HG03342 (cell line): ENCODE results near the gene PTPN11.
"Not testable (repeated sequence)": the region's sequence is repeated elsewhere in the genome, so short reads cannot be mapped to it uniquely, and the experiment has no call there.

Experiments used
- ATAC-seq: cut with Tn5 transposase; IDR thresholded peaks from one replicate; pipeline ENCODE4 v1.9.1; 2021; ENCODE audit warnings: mild to moderate bottlenecking, moderate library complexity; ENCODE audit not compliant: unreplicated experiment

Gene PTPN11

GRCh38 chr12:112418608-112419296 is at the start of gene PTPN11:
PTPN11 (plus strand) TSS chr12:112418947; CDS start chr12:112419112, 165 bp downstream.
- peak; percentile 69 for ATAC-seq

DNA sequence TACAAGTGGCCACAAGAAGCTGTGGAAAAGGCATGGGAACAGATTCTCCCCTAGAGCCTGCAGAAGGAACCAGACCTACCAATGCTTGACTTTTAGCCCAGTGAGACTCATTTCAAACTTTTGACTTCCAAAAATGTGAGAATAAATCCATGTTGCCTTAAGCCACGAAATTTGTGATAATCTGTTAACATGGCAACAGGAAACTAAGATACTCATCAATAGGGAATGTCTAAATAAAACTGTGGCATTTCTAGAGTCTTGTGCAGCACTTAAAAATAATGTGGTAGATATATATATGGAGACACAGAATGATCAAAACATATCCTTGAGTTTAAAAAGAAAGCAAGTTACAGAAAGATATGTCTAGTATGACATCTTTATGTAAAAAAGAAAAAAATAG is 48.5 kb upstream of the PTPN11 start:
- ATAC-seq: no peak

DNA sequence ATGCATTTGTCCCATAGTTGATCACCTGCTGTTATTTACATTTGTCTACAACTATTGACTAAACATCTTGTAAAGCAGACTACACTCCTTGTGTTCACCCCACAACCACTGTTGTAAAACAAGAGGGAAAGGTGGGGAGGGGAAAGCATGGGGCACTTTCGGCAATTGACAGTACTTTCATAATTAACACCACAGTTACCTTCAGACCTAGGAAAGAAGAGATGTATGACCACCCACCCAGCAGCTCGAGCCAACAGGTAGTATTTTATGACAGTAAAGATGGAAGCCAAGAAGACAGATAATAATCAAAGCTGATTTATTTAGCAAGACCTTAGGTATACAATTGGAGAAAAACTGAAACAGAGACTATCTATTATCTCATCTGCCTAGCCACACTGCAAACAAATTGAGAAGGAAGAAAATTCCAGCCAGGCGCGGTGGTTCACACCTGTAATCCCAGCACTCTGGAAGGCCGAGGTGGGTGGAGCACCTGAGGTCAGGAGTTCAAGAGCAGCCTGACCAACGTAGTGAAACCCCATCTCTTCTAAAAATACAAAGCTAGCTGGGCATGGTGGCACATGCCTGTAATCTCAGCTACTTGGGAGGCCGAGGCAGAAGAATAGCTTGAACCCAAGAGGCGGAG is 47.8 kb upstream of the PTPN11 start:
- no peak for ATAC-seq

DNA sequence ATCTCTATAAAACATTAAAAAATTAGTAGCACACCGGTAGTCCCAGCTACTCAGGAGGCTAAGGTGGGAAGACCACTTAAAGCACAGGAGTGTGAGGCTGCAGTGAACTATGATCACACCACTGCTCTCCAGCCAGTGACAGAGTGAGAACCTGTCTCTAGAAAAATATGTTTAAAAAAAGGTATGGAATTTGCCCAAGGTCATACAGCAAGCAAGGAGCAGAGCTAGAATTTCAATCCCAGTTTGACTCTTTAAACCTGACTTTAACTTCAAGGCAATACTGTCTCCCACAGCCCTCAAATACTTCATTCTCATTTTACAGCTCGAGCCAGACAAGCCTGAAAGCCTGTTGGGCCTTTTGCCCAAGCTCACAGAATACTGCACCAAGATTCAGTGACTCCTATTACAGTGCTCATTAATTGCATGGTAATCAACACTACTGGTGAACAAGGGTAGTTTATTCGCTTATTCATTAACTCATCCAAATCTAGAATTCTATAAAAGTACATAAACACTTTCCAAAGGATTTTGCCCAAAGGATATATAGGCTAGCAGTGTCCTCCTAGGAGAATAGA is 44.5 kb upstream of the PTPN11 start:
- ATAC-seq: no peak

- ATAC-seq: no peak
These were observed 43.6 kb upstream of the PTPN11 start for GRCh38 chr12:112375105-112375504.

- ATAC-seq: no peak
These were observed 37.9 kb upstream of the PTPN11 start for GRCh38 chr12:112380663-112381405.

DNA sequence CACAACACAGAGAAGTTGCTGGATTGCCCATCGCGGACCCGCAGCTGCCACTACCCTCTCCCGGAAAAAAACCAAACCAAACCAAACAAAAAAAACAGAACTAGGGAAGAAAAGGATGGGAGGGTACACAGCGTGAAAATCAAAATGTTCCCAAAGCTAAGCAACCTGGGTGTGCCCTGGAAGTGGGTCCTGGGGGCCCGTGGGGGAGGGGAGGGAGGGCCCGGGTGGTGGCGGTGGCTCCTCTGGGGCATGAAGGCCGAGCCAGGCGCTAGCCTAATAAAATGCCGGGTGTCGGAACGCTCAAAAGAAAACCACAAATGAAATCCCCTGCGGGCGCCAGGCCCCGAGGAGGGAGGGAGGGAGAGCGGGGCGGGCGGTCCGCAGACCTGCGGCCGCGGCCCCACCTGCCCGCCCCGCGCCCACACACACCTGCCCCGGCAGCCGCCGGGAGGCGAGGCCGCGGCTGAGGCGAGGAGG is 37.3 kb upstream of the PTPN11 start:
- peak; percentile 48 for ATAC-seq

GRCh38 chr12:112381883-112382796 is 36.6 kb upstream of the PTPN11 start, which contains the start of gene HECTD4:
HECTD4 (minus strand) TSS chr12:112382431; CDS start chr12:112382128, 303 bp downstream.
- ATAC-seq: peak; percentile 91

DNA sequence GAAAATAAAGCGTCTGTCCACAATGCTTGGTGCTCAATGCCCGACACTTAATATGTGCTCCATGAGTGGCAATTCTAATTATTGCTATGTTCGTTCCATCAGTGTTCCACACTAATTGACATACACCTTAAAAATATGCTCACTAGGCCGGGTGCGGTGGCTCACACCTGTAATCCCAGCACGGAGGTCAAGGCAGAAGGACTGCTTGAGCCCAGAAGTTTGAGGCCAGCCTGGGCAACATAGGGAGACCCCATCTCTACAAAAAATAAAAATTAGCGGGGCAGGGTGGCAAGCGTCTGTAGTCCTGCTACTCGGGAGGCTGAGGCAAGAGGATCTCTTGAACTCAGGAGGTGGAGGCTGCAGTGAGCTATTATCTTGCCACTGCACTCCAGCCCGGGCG is 35.9 kb upstream of the PTPN11 start:
- no peak for ATAC-seq

- no peak for ATAC-seq
These were observed 32.0 kb upstream of the PTPN11 start for GRCh38 chr12:112386726-112387125.

DNA sequence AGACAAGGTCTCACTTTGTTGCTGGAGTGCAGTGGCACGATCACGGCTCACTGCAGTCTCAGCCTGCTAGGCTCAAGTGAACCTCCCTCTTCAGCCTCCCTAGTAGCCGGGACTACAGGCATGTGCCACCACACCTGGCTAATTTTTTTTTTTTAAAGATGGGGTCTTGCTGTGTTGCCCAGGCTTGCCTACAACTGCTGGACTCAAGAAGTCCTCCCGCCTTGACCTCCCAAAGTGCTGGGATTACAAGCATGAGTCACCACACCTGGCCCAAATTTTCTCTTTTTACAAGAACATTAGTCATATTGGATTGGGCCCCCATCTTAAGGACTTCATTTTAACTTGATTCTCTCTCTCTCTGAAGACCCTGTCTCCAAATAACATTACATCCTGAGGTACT is 29.5 kb upstream of the PTPN11 start:
- ATAC-seq: no peak

- ATAC-seq: not testable (repeated sequence)
These were observed 28.7 kb upstream of the PTPN11 start for GRCh38 chr12:112389922-112390654.

- ATAC-seq: no peak
These were observed 25.4 kb upstream of the PTPN11 start for GRCh38 chr12:112393328-112393727.

- no peak for ATAC-seq
These were observed 17.7 kb upstream of the PTPN11 start for GRCh38 chr12:112401054-112401453.

GRCh38 chr12:112401903-112402498 is 16.7 kb upstream of the PTPN11 start:
- ATAC-seq: no peak

GRCh38 chr12:112406519-112407488 is 11.9 kb upstream of the PTPN11 start:
- ATAC-seq: no peak

DNA sequence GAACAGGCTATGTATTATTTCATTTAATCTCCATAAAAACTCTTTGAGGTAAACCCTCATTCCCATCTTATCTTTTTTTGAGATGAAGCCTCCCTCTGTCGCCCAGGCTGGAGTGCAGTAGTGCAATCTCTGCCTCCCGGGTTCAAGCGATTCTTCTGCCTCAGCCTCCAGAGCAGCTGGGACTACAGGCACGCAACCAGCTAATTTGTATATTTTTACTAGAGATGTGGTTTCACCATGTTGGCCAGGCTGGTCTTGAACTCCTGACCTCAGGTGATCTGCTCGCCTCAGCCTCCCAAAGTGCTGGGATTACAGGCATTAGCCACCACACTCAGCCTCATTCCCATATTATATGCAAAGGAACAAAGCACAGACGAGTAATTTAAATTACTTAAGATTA is 11.1 kb upstream of the PTPN11 start:
- ATAC-seq: not testable (repeated sequence)

- no peak for ATAC-seq
These were observed 10.1 kb upstream of the PTPN11 start for GRCh38 chr12:112408621-112409020.
